Measurements from ENCODE around the gene HAGHL.

Gene HAGHL

GRCh38 chr16:722835-723633, 3.9 kb upstream of the HAGHL start:
- no peak for DNase-seq

GRCh38 chr16:723695-724094, 3.2 kb upstream of the HAGHL start:
- DNase-seq, result no peak

DNA sequence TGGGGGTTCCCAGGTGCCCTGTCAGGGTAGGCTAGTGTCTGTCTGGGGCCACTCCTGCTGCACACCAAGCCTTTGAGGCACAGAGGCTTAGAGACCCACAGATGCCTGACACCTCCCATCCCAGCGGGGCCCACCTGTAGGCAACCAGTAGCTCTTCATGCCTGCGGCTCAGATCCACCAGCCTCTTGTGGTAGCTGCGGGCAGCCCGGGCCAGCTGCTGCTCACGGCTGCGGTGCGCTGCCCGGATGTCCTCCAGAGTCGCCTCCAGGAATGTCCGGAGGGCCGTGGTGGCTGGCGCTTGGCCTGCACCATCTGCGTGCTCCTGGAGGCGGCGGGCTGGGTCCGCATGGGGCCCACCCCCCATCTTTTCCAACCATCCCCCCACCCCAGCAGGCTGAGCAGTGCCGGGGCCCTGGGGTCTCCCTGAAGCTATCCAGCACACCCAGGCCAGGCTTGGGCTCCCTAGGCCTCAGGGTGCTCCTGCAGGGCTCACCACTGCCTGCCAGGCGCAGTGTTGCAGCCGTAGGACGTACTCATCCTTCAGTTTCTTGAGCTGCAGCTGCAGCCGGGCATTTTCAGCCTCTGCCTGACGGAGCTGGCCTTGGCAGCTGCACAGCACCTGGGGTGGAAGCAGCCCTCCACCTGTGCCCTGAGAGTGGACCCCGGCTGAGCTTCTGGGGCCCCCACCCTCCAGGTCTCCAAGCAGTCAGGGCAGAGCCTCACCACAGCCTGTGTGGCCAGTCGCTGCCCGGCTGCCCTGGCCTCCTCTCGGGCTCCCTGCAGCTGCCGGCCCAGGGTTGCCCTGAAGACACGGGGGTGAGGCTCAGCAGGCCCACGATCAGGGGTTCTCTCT, 2.5 kb upstream of the HAGHL start:
- DNase-seq, result no peak

DNA sequence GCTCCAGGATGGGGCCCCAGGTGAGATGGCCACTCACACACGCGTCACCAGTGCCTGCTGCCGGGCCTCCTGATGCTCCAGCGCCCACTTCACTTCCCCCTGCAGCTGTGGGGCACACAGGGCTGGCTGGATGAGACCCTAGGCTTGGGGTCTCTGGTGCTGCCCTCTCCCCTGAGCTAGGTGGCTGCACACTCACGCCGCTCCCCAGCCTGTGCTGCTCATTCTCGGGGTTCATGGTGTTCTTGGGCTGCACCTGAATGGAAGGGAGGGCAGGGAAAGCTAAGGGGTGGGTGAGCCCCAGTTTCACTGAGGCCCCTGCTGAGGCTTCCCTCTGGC, 1.9 kb upstream of the HAGHL start:
- DNase-seq, result no peak

DNA sequence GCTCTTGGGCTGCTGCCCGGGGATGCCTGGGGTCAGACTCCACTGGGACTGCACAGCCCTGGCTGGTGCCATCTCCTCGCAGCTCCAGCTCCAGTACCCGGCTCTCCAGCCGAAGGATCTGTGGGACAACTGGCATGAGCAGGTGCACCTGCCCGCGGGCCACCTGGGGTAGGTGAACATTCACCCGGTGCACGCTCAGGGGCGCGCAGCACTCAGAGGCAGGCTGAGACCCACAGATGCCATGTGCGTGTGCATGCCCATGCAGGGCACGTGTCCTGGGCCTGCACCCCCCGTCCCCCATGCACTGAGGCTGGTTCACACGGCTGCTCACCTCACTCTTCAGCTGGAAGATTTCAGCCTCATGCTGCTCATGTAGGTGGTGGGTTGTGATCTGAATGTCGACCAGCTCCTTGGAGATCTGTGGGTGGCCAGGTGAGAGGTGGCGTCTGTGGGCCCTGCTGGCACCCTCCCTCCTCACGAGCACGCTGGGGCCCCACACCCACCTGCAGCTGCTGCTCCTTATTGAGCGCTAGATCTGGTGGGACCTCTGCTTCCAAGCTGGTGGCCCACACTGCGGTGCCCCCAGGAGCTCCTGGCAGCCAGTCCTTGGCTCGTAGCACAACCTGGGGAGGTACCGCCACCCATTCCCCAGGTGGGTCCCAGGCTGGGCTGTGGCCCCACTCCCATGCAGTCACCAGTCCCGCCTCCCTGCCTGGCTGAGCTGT, 1.3 kb upstream of the HAGHL start:
- no peak for DNase-seq

- no peak for DNase-seq
Measured at GRCh38 chr16:726188-726437, 793 bp upstream of the HAGHL start.

GRCh38 chr16:727291-727977, 528 bp downstream of the HAGHL start:
- DNase-seq, result no peak

- DNase-seq, result peak; percentile 52 to 74
Measured at GRCh38 chr16:728131-728889, 1.4 kb downstream of the HAGHL start.

- no peak for DNase-seq
Measured at GRCh38 chr16:728890-729744, 2.2 kb downstream of the HAGHL start.

DNA sequence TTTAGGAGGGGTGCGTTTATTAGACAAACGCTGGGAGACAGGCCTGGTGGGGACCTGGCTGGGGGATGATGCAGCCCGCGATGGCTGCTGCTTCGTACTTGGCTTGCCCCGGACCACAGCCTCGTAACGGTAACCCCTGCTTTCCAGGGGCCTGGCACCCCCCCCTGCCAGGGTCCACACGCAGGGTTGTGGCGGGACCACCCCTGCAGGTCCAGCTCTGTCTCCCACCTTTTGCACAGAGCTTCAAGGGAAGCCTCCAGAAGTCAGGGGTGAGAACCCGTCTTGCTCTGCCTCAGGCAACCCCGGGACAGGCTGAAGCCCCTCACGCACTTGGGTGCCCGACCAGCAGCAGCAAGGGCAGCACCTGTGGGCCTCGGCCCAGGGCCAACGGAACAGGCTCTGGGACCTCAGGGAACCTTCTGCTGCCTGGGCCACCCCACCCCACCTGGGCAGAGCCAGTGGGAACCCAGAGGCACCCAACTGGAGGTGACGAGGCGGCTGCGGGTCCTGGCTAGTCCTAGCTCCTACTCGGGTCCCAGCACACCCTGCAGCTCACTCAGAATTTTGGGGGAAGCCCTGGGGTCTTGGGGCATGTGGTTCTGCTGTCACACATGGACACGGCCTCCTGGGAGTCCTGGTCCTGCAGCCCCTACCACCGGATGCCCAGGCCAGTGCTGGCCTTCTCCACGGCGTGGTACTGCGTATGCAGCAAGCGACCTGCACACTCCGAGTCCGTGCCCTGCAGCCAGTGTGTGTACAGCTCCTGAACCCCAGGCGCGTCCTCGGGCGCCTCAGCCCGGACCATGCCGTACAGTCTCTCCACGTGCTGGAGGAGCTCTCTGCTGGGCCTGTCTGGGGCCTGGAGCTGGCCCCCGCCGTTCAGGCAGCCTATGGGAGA, 3.1 kb downstream of the HAGHL start:
- no peak for DNase-seq

DNA sequence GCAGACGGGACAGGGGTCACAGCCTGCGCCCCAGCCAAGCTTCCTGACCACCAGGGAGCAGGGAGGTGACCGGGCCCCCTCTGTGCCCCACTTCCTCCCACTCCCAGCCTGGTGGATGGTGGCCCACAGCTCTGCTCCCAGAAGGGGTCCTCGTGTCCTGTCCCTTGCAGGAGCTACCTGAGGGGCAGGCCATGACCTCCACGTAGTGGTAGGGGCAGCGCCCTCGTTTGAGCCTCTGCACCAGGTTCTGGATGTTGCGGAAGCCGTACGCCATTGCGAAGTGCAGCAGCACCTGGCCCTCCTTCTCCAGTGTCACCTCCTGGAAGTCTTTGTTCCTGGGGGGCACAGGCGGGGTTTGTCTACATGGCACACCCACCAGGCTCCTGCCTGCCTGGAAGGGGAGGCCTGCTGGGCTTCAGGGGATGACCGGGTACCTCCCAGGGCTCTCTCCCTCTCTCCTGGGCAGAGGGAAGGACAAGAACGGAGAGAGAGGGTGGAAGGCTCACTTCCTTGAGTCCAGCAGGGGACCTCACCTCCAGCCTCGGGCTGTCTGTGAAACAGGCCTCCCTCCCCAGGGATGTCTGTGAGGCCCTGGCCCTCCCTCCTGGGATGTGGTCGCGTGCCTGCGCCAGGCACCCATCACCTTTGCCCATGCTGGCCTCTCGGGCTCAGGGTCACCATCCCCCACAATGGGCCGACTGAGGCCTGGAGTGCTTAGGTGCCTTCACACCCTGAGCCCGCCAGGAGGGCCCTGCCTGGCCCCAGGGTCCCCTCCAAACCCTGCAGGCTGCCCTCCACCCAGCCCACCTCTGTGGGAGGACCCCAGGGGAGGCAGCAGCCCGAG, 4.0 kb downstream of the HAGHL start:
- no peak for DNase-seq

- DNase-seq, result no peak
Measured at GRCh38 chr16:732332-732731, 5.4 kb downstream of the HAGHL start.

- no peak for DNase-seq
Measured at GRCh38 chr16:732936-733335, 6.0 kb downstream of the HAGHL start.

GRCh38 chr16:733382-734207, 6.7 kb downstream of the HAGHL start:
- peak; percentile 47 to 63 for DNase-seq

- DNase-seq, result no peak
Measured at GRCh38 chr16:734208-734980, 7.5 kb downstream of the HAGHL start.

- DNase-seq, result no peak
Measured at GRCh38 chr16:734981-735881, 8.3 kb downstream of the HAGHL start.

Data from stimulated activated CD4-positive, alpha-beta T cell treated with anti-CD3 and anti-CD28 coated beads, Interleukin-2, amount 100 ng/mL, for 24 hours (primary cell).